NCI-H345 treated with DMSO at 0.1 percent for 48 hours (cell line): ENCODE measurements around the gene SLC36A1.
"Not testable (repeated sequence)": the region's sequence is repeated elsewhere in the genome, so short reads cannot be mapped to it uniquely, and the experiment has no call there.

ENCODE experiments used
- DNase-seq: peaks from one replicate; lab custom pipeline; 2025; ENCODE audit not compliant: unreplicated experiment; lab: John Stamatoyannopoulos, UW

The SLC36A1 gene

GRCh38 chr5:151483176-151483575, 35.8 kb downstream of the SLC36A1 start:
- DNase-seq: no peak

DNA sequence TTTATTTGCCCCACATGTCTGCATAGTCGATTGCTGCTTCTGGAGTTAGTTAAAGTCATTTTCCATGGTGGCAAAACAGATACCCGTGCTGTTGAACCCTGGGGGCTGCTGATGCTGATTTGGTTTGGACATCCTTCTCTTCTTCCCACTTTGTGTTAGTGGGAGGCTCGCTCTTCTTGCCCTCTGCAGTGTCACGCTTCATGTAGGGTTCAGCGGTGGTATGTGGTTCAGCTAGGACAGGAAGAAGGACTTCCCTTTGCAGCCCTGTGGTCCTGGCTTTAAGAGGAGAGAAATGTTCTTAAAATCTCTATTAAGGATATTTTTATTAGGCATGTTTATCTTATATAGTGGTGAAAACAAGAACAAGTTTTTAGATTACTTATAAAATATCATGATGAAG, 36.2 kb downstream of the SLC36A1 start:
- no peak for DNase-seq

DNA sequence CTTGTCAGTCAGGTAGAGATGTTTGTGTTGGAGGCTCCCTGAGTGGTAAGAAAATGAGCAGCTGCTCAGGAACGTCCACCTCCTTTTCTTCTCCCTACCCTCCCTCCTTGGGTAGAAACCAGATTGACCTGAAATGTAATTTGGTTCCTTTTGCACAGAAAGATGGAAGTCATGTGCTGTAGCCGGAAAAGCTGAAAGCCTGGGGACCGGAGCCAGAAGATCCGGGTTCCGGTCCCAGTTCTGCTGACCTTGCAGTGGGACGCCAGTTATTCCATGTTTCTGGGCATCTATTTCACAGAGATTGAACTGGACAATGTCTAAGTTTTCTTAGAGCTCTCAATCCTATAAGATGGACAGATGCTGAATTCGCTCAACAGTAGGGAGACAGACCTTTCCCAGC, 40.1 kb downstream of the SLC36A1 start:
- no peak for DNase-seq

DNA sequence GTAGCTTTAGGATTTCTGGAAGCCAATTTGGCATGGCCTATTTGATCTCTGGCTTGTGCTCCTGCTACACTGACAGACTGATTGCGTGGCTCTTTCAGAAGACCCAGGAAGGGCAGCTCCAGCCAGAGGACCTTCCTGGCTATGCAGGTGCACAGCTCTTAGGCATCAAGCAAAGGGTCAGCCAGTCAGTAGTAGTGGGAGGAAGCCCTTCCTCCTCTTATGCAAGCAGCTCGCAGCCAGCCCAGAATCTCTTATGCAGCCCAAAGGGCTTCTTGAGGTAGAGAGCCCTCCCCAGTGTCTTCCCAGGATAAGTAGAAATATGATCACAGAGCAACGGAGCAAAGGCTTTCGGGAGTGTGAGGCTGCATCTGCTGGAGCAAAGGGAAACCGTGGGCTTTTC, 43.2 kb downstream of the SLC36A1 start:
- no peak for DNase-seq

- DNase-seq: no peak
Measured at GRCh38 chr5:151491062-151491461, 43.7 kb downstream of the SLC36A1 start.

DNA sequence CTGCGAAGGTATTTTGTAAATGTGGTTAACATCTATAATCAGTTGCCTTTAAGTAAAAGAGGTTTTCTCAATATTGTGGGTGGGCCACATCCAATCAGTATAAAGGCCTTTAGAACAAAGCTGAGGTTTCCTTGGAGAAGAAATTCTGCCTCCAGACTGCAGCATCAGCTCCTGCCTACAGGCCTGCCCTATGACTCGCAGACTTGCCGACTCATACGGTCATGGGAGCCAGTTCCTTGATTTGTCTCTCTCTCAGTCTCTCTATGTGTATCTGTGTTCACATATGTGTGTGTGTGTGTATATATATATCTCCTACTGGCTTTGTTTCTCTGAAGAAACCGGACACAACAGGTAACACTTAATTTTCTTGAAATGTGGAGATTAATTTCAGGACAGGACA, 45.3 kb downstream of the SLC36A1 start:
- no peak for DNase-seq

GRCh38 chr5:151493665-151494064, 46.3 kb downstream of the SLC36A1 start:
- no peak for DNase-seq

DNA sequence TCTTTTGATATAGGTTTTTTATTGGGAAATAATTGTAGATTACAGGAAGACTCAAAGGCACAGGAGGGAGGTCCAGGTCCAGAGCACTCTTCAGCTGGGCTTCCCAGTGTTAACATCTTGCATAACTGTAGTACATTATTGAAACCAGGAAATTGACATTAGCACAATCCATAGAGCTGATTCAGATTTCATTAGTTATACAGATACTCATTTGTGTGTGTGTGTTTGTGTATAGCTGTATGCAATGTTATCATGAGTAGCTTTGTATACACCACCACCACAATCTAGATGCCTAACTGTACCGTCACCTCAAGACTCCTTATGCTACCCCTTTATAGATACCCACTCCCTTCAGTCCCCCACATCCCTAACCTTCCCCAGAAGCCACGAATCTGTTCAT, 47.9 kb downstream of the SLC36A1 start:
- no peak for DNase-seq

GRCh38 chr5:151496041-151496484, 48.7 kb downstream of the SLC36A1 start:
- DNase-seq: no peak

GRCh38 chr5:151497391-151498002, 50.1 kb downstream of the SLC36A1 start:
- no peak for DNase-seq

GRCh38 chr5:151498395-151499155, 51.2 kb downstream of the SLC36A1 start:
- DNase-seq: no peak

DNA sequence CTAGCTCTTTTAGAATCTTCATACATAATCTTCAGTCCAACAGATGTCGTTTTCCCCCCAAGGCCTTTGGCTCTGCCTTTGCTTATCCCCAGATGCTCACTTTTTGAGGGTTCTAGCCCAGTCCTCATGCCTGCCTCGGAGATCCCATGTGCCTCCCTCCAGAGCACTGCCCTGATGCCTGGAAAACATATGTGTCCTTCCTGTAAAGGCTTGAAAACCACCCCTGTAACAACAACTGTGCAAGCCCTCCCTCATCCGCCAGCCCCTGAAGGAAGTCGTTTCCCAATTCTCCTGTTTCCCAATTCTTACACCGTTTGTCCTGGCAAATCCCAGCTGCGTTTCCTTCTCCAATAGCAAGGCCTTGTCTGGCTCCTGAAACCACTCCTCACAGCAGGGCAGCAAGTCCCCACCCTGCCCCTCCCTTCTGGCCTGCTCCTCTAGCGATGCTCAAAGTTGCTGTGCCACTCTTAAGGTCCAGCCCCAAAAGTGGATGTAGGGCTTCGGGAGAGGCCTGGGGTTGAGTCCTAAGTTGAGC, 52.2 kb downstream of the SLC36A1 start:
- DNase-seq: no peak

DNA sequence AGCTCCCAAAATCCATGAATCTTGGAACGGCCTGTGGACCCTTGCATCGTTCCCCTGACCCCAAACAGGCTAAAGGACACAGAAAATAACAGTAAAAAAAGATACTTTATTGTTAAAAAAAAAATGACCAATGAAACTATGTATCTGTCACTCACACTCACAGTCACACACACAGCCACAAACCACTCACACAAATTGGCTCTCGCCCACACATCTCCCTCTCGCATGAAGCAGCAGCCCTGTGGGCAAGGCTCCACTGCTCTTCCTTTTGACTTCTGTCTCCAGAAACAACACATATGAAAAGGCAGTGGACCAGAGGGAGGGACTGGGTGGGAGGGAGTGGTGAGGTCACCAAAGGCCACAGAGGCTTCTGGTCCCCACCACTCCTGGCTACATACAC, 56.6 kb downstream of the SLC36A1 start:
- no peak for DNase-seq

DNA sequence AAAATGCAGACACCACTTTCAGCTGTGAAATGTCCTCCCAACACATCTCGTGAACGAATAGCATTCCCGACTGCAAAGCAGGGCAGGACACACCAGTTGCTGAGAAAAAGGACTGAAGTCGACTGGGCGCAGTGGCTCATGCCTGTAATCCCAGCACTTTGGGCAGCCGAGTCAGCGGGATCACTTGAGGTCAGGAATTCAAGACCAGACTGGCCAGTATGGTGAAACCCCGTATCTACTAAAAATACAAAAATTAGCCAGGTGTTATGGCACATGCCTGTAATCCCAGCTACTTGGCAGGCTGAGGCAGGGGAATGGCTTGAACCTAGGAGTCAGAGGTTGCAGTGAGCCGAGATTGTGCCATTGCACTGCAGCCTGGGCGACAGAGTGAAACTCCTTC, 60.9 kb downstream of the SLC36A1 start:
- DNase-seq: not testable (repeated sequence)

GRCh38 chr5:151509231-151509630, 61.8 kb downstream of the SLC36A1 start:
- DNase-seq: no peak

GRCh38 chr5:151509836-151510235, 62.4 kb downstream of the SLC36A1 start:
- no peak for DNase-seq

- no peak for DNase-seq
Measured at GRCh38 chr5:151517122-151517920, 69.9 kb downstream of the SLC36A1 start.

DNA sequence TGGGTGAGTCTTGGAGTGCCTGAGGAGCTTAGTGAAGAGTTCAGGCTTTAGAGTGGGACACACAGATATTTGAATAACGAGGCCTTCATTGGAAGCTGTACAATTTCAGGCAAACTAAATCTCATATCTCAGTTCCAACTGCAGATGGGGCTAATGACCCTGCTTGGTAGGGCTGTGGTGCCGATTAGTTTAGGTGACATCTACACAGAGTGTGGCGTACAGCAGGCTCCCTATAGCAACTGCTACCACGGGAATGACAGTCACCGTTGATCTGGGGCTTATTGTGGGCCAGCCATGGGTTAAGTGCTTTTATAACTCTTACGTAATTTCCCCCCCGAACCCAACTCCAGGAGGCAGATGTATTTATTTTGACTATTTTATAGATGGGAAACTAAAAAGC, 72.9 kb downstream of the SLC36A1 start:
- DNase-seq: no peak

GRCh38 chr5:151522226-151522625, 74.8 kb downstream of the SLC36A1 start:
- DNase-seq: no peak

DNA sequence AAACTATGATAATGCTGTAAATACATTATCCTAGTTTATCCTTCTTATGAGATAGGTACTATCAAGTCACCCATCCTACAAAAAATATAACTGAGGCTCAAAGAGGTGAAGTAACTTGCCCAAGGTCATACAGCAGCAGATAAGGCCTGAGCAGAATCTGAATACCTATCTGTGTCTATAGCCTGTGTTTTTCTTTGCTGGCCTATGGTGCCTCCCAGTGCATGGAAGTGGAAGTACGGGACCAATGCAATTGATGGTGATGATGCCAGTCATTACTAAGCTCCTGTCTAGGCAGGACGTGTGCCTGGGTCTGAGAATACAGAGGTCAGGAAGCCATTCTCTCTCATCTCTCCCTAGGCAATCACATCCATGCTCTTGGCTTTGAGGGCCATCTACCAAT, 75.9 kb downstream of the SLC36A1 start:
- no peak for DNase-seq

DNA sequence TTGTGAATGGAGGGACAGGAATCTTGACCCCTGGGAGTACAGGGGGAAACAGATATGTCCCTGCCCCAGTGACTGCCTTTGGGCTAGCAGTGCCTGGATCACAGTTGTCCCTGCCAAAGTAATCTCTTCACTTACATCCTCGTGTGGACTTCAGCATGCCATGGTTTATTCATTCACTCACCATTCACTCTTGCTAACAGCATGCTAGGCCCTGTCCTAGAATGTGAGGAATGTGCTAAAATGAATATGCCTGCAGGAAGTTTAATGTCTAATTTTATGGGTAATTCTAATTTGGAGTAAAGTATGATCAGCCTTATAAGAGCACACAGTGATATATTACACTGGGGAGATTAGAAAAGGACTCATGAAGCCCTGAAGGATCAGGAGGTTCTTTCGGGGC, 80.8 kb downstream of the SLC36A1 start:
- no peak for DNase-seq

GRCh38 chr5:151528996-151529395, 81.6 kb downstream of the SLC36A1 start:
- DNase-seq: no peak
